ENCODE measurements around the gene DNAJB9.

DNAJB9 gene

DNA sequence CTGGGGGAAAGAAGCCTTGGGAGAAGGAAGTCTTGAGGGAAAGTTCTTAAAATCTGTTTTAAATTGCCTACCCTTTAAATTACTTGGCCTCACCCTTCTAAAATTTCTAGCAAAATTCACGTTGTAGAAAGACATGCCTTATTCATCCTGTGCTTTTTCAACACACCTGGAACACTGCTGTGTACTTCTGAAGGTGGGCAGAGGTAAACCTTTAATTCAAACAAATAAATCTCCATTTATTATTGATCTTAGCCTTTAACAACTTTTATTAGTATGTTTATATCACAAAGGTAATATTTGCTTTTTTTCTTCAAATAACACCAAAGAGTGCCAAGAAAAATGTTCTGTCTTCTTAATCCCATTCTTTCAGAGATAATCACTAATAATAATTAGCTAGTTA lies 30.7 kb downstream of the DNAJB9 start:
- no peak overlapping the region for H3K4me3 ChIP-seq (replicated peaks; ENCODE audit: insufficient read depth, low read length)
- TF ChIP-seq, protein P1, sequence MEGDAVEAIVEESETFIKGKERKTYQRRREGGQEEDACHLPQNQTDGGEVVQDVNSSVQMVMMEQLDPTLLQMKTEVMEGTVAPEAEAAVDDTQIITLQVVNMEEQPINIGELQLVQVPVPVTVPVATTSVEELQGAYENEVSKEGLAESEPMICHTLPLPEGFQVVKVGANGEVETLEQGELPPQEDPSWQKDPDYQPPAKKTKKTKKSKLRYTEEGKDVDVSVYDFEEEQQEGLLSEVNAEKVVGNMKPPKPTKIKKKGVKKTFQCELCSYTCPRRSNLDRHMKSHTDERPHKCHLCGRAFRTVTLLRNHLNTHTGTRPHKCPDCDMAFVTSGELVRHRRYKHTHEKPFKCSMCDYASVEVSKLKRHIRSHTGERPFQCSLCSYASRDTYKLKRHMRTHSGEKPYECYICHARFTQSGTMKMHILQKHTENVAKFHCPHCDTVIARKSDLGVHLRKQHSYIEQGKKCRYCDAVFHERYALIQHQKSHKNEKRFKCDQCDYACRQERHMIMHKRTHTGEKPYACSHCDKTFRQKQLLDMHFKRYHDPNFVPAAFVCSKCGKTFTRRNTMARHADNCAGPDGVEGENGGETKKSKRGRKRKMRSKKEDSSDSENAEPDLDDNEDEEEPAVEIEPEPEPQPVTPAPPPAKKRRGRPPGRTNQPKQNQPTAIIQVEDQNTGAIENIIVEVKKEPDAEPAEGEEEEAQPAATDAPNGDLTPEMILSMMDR (IDR thresholded peaks at IDR 0.05; ENCODE audit: insufficient read depth, low read length): no peak

DNA sequence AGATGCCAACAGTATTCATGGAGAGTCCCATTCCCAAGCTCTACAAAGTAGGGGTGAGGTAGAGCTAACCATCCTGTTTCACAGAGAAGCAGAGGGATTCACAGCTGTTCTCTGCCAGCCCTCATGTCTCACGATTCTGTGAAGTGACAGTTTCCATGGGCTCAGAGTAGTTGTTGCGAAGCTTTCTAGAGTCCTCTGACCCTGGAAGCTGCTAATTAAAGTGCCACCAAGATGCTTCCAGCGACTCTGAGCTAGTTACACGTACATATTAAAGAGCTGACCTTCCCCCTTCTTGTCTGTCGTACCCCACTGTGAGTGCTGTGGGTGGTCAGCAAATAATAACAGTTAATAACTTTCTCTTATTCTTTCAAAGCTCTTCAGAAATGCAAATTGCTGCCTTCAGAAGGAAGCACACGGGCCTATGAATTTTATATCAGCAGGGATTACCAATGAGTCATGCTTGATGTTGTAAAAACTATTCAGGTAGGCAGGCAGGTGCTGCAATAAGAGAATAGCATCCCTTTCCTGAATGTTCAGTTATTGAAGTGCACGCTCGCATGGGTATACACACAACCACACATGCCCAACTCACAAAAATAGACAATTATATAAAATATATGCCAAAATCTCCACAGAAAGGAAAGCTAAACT lies 34.1 kb downstream of the DNAJB9 start:
- H3K4me3 ChIP-seq (replicated peaks; ENCODE audit: insufficient read depth, low read length): no peak overlapping the region
- H3K27me3 ChIP-seq (ENCODE audit: insufficient read depth, poor library complexity, severe bottlenecking): peaks cover 4% of the 10 kb centered on the region
- DNase-seq (ENCODE audit: low read depth in 1 of 2, low spot score in 1 of 2): no peak
- H3K27ac ChIP-seq (replicated peaks): no peak overlapping the region
- no peak for TF ChIP-seq GABPA (IDR thresholded peaks at IDR 0.05; ENCODE audit: low read depth)
- no peak for TF ChIP-seq POLR2AphosphoS5 (IDR thresholded peaks at IDR 0.05; ENCODE audit: low read depth)
- TF ChIP-seq SPI1 (IDR thresholded peaks at IDR 0.05; ENCODE audit: borderline replicate concordance, low read depth): no peak
- TF ChIP-seq, protein P2, sequence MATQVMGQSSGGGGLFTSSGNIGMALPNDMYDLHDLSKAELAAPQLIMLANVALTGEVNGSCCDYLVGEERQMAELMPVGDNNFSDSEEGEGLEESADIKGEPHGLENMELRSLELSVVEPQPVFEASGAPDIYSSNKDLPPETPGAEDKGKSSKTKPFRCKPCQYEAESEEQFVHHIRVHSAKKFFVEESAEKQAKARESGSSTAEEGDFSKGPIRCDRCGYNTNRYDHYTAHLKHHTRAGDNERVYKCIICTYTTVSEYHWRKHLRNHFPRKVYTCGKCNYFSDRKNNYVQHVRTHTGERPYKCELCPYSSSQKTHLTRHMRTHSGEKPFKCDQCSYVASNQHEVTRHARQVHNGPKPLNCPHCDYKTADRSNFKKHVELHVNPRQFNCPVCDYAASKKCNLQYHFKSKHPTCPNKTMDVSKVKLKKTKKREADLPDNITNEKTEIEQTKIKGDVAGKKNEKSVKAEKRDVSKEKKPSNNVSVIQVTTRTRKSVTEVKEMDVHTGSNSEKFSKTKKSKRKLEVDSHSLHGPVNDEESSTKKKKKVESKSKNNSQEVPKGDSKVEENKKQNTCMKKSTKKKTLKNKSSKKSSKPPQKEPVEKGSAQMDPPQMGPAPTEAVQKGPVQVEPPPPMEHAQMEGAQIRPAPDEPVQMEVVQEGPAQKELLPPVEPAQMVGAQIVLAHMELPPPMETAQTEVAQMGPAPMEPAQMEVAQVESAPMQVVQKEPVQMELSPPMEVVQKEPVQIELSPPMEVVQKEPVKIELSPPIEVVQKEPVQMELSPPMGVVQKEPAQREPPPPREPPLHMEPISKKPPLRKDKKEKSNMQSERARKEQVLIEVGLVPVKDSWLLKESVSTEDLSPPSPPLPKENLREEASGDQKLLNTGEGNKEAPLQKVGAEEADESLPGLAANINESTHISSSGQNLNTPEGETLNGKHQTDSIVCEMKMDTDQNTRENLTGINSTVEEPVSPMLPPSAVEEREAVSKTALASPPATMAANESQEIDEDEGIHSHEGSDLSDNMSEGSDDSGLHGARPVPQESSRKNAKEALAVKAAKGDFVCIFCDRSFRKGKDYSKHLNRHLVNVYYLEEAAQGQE (IDR thresholded peaks at IDR 0.05; ENCODE audit: insufficient replicate concordance, low read depth): no peak
- TF ChIP-seq, protein P1 (IDR thresholded peaks at IDR 0.05; ENCODE audit: insufficient read depth, low read length): no peak

More for the DNA sequence above, 30.7 kb downstream of the DNAJB9 start:
- Histone ChIP-seq H3K27ac (replicated peaks) (no peak overlapping the region), H3K27me3 (ENCODE audit: insufficient read depth, poor library complexity, severe bottlenecking) (peaks cover 8% of the 10 kb centered on the region)
- no peak for DNase-seq (ENCODE audit: low read depth in 1 of 2, low spot score in 1 of 2)

DNA sequence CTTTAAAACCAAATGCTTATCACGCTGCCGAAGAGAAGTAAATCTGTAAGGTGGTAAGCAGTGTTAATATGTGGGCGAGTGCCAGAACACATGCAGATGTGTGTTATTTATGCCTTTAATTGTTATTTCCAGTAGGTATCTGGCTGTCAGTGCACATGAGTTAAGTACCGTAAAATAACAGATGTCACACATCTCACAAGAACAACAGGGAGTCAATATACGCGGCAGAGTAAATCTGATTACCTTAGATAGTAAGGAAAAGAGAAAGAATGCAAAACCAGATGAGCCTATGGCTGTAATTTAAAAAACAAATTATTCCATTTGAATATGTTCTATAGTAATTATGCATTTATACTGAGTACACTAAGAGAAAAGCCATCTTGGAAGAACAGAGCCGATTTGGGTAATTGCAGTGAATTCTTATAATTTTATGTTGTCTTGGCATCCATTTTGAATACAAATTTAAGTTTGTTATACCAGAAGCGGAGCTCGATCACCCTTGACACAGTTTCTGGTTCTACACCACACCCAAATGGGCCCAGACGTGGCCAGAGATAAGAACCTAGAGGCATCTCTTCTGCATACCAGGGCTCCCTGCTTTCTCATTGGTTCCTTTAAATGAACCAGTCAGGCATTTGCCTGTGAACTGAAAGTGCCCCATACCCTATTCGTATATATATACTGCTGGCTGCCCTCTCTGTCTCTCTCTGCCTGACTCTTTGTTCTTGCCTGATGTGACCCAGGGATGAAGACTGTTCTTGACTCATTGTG lies 34.8 kb downstream of the DNAJB9 start:
- TF ChIP-seq GABPA (IDR thresholded peaks at IDR 0.05; ENCODE audit: low read depth): no peak
- TF ChIP-seq, protein P1 (IDR thresholded peaks at IDR 0.05; ENCODE audit: insufficient read depth, low read length): no peak
- TF ChIP-seq, protein P2 (IDR thresholded peaks at IDR 0.05; ENCODE audit: insufficient replicate concordance, low read depth): no peak
- no peak for TF ChIP-seq SPI1 (IDR thresholded peaks at IDR 0.05; ENCODE audit: borderline replicate concordance, low read depth)
- no peak for TF ChIP-seq POLR2AphosphoS5 (IDR thresholded peaks at IDR 0.05; ENCODE audit: low read depth)
- DNase-seq (ENCODE audit: low read depth in 1 of 2, low spot score in 1 of 2): no peak
- Histone ChIP-seq H3K27me3 (ENCODE audit: insufficient read depth, poor library complexity, severe bottlenecking) (peaks cover 4% of the 10 kb centered on the region), H3K4me3 (replicated peaks; ENCODE audit: insufficient read depth, low read length) (no peak overlapping the region), H3K27ac (replicated peaks) (no peak overlapping the region)

All from HL-60 (cell line).